Endodermal cell (in vitro differentiated cells): ENCODE data around the gene OMP. TPM values are rescaled to one million over a fixed set of nuclear protein-coding genes. Genes with fewer than 3 reads are reported as not detected.

ENCODE experiments used
- DNase-seq: peaks from one replicate; pipeline ENCODE4 v3.0.0-alpha.2; 2017
- H3K27ac ChIP-seq: 2 replicates; pipeline ENCODE4 v1.5.1; 2013; ENCODE audit warnings: mild to moderate bottlenecking, low read depth, low read length, moderate library complexity
- H3K27me3 ChIP-seq: 2 replicates; pipeline ENCODE4 v1.6.1; 2013; ENCODE audit warnings: mild to moderate bottlenecking, low read length, moderate library complexity; ENCODE audit not compliant: insufficient read depth, control insufficient read depth, poor library complexity, severe bottlenecking
- H3K36me3 ChIP-seq: 2 replicates; pipeline ENCODE4 v1.7.0; 2013; ENCODE audit warnings: mild to moderate bottlenecking, low read length, moderate library complexity; ENCODE audit not compliant: control insufficient read depth, insufficient read depth
- H3K4me1 ChIP-seq: one replicate; pipeline ENCODE4 v1.7.0; 2013; ENCODE audit warnings: low read length; ENCODE audit not compliant: control insufficient read depth, insufficient read depth
- H3K4me3 ChIP-seq: 2 replicates; pipeline ENCODE4 v1.5.1; 2013; ENCODE audit warnings: mild to moderate bottlenecking, low read length, moderate library complexity
- H3K9ac ChIP-seq: 2 replicates; pipeline ENCODE4 v1.6.1; 2013; ENCODE audit warnings: mild to moderate bottlenecking, low read length, moderate library complexity; ENCODE audit not compliant: poor library complexity, severe bottlenecking; ENCODE audit errors: extremely low read depth
- H3K9me3 ChIP-seq: 2 replicates; pipeline ENCODE4 v1.6.1; 2013; ENCODE audit warnings: mild to moderate bottlenecking, low read length, moderate library complexity; ENCODE audit not compliant: control insufficient read depth
- H3K27ac Mint-ChIP-seq: 2 replicates; pipeline ENCODE4 v1.8.0; 2020; ENCODE audit warnings: mixed read lengths
- H3K27me3 Mint-ChIP-seq: 2 replicates; pipeline ENCODE4 v1.8.0; 2021; ENCODE audit warnings: mild to moderate bottlenecking, mixed read lengths; ENCODE audit not compliant: insufficient read depth
- H3K36me3 Mint-ChIP-seq: 2 replicates; pipeline ENCODE4 v1.8.0; 2020; ENCODE audit warnings: low read depth, mixed read lengths
- H3K4me1 Mint-ChIP-seq: 2 replicates; pipeline ENCODE4 v1.8.0; 2020; ENCODE audit warnings: mixed read lengths
- H3K4me3 Mint-ChIP-seq: 2 replicates; pipeline ENCODE4 v1.8.0; 2020; ENCODE audit warnings: mild to moderate bottlenecking, moderate library complexity, mixed read lengths
- H3K9me3 Mint-ChIP-seq: 2 replicates; pipeline ENCODE4 v1.8.0; 2020; ENCODE audit warnings: mild to moderate bottlenecking, mixed read lengths
- CTCF ChIP-seq: fragments of 200-600 bp; sonication (generic); conservative IDR thresholded peaks from 2 replicates; pipeline ENCODE4 v1.5.0; 2021; ENCODE audit warnings: antibody characterized with exemption, mild to moderate bottlenecking
- WGBS, 2 experiments: methylation state at CpG; one replicate each; pipeline versions ENCODE4 v1.1.5 to v1.1.7; 2013; ENCODE audit warnings: missing lambda C conversion rate in 2 of 2, mixed read lengths in 1 of 2; ENCODE audit not compliant: insufficient coverage in 1 of 2, insufficient read length in 1 of 2; 5-methylcytosine and 5-hydroxymethylcytosine counted together
- total RNA-seq, 2 donors: library from RNA; stranded (reverse); fragmentation: NEBNext Ultra II Directional in 1 of 2; extraction: Animal tissue kit (Norgen Biotek cat#: 25700) in 1 of 2; gene quantifications; 2 replicates in 1 of 2; 3 replicates in 1 of 2; pipeline ENCODE4 v1.2.1, GENCODE V29; 2021

Gene OMP
- total RNA-seq, 2 donors from 2014 or later, result 1.6 to 1.7 TPM

- Histone ChIP-seq H3K36me3 (peaks cover 5% of the 10 kb centered on the region), H3K27me3 (no peaks in the 10 kb centered on the region), H3K27ac (no peak overlapping the region), H3K4me3 (no peak overlapping the region), H3K9ac (no peak overlapping the region), H3K4me1 (no peaks in the 10 kb centered on the region), H3K9me3 (no peaks in the 10 kb centered on the region)
- Mint-ChIP-seq H3K27ac (no peak overlapping the region), H3K27me3 (no peaks in the 10 kb centered on the region), H3K4me1 (peaks cover 4% of the 10 kb centered on the region), H3K36me3 (no peaks in the 10 kb centered on the region), H3K9me3 (no peaks in the 10 kb centered on the region), H3K4me3 (no peak overlapping the region)
- DNase-seq, result no peak
- no peak for TF ChIP-seq CTCF
- WGBS, 2 experiments, result 94% methylated on average over 6 of the region's 6 CpGs
Observed at GRCh38 chr11:77110836-77111235, 8.2 kb downstream of the OMP start.

GRCh38 chr11:77111277-77111676 is 8.6 kb downstream of the OMP start:
- Histone ChIP-seq H3K27me3 (no peaks in the 10 kb centered on the region), H3K4me3 (no peak overlapping the region), H3K9me3 (no peaks in the 10 kb centered on the region), H3K36me3 (peaks cover 5% of the 10 kb centered on the region), H3K9ac (no peak overlapping the region), H3K4me1 (no peaks in the 10 kb centered on the region), H3K27ac (no peak overlapping the region)
- Mint-ChIP-seq H3K27ac (no peak overlapping the region), H3K36me3 (no peaks in the 10 kb centered on the region), H3K4me3 (no peak overlapping the region), H3K27me3 (no peaks in the 10 kb centered on the region), H3K4me1 (peaks cover 4% of the 10 kb centered on the region), H3K9me3 (no peaks in the 10 kb centered on the region)
- no peak for TF ChIP-seq CTCF
- WGBS, 2 experiments, result 90 to 91% methylated on average over 3 of the region's 3 CpGs
- no peak for DNase-seq

GRCh38 chr11:77111946-77112345 is 9.3 kb downstream of the OMP start:
- H3K27me3 Mint-ChIP-seq, result no peaks in the 10 kb centered on the region
- no peaks in the 10 kb centered on the region for H3K36me3 Mint-ChIP-seq
- no peak for TF ChIP-seq CTCF
- peaks cover 5% of the 10 kb centered on the region for H3K36me3 ChIP-seq
- no peak overlapping the region for H3K4me3 Mint-ChIP-seq
- no peak overlapping the region for H3K4me3 ChIP-seq
- no peak for DNase-seq
- H3K27ac Mint-ChIP-seq, result no peak overlapping the region
- H3K9me3 ChIP-seq, result no peaks in the 10 kb centered on the region
- WGBS, 2 experiments, result 81 to 84% methylated on average over 3 to 6 of the region's 6 CpGs
- peaks cover 4% of the 10 kb centered on the region for H3K4me1 Mint-ChIP-seq
- H3K4me1 ChIP-seq, result no peaks in the 10 kb centered on the region
- no peak overlapping the region for H3K27ac ChIP-seq
- no peaks in the 10 kb centered on the region for H3K9me3 Mint-ChIP-seq
- no peaks in the 10 kb centered on the region for H3K27me3 ChIP-seq
- no peak overlapping the region for H3K9ac ChIP-seq
